Right kidney (tissue), 1 donor: ENCODE data around the gene CEP43.

Experiments
- DNase-seq: peaks from one replicate; pipeline ENCODE4 v3.0.0-alpha.2; 2016

CEP43 gene

DNA sequence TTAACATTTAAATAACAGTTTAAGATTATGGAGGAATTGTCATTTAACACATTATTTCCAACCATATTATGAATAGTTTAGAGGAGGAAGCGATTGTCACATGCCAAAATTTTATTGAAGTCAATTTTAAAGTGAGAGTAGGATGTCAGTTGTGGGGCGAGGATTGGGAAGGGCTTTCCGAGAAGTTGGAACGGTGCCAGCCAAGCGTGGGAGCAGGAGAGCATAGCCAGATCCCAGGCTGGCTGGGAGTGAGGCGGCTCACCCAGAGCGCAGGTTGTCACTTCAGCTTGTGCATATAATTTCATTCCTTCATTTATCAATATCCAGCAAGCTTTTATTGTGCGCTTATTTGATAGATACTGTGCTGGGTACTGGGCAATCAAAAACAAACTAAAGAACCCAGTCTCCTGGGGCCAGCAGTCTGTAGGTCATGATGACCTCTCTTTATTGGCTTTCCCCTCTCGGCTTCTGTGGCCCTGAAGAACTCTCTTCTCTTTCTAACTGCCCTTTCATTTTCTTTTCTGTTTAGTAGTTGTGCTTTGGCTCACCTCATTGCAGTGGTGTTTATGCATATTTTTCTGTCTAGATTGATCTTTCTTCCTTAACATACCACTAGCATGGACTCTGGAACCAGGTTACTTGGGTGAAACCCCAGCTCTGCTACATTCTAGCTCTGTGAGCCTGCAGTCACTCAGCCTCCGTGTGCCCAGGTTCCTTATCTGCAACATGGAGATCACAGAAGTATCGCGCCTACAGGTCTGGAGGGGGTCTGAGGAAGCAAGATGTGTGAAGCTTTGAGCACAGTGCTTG, 6.4 kb downstream of the CEP43 start:
- no peak for DNase-seq

GRCh38 chr6:167007985-167008384, 8.8 kb downstream of the CEP43 start:
- DNase-seq = no peak

- no peak for DNase-seq
These were observed 13.9 kb downstream of the CEP43 start for GRCh38 chr6:167013067-167013466.

- no peak for DNase-seq
These were observed 14.7 kb downstream of the CEP43 start for GRCh38 chr6:167013946-167014345.

DNA sequence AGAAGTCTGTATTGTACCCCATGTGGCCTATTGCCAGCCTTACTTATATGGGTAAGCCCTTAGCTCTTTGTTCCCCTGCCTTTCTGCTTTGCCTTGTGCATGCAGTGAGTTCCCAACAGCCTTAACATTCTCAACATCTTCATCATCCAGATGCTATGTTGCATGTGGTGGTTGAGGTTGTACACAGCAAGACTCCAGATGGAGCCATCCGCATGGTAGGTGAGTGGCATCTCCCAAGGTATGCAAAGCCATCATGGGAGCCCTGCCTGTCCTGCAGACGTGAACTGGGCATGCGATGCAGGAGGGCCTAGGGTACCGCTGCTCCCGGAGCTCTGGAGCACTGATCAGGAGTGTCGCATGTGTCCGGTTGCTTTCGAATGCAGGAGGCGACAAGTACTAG, 16.1 kb downstream of the CEP43 start:
- no peak for DNase-seq

GRCh38 chr6:167020206-167020605, 21.0 kb downstream of the CEP43 start:
- DNase-seq = no peak

GRCh38 chr6:167027308-167027707, 28.1 kb downstream of the CEP43 start:
- no peak for DNase-seq

DNA sequence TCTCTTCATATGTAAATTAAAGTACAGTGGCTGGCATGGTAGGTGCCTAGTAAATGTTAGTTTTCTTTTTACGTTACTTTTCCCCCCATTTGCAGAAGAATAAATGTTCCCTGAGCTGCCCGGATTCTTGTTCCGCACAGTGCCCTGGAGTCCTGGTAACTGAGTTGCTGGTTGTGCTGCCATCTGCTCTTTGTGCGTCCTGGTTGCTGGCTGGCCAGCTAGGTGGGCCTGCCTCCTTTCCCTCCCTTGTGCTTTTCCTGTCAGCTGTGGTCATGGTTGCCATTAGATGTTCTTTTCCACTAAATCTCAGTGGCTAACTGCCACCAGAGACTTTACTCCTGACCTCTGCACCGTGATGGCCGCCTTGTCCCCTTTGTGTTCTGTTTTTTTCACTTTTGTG, 28.6 kb downstream of the CEP43 start:
- DNase-seq = no peak

GRCh38 chr6:167030222-167031072, 31.2 kb downstream of the CEP43 start:
- no peak for DNase-seq

DNA sequence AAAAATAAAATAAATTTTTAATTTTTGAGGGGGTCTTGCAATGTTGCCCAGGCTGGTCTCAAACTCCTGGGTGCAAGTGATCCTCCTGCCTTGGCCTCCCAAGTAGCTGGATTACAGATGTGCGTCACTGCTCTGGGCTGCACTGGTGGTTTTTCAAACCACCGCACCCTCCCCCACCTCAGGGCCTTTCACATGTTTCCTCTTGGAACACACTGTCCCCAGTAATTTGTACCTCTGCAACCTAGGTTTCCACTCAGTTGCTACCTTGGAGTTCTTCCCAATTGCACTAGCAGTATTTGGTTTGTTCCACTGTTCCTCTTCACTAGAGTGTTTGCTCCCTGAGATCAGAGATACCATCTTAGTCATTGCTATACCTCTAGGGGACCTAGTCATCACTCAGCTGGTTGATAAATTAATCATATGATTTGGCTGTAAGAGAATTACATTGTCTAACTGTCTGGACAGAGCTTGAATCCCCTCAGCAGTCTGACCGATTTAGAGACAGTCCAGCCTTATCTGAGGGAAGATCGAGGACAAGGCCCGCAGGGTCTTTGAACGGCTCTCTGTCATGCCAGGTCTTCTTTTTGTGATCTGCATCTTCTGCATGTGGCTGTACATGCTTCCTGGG, 32.0 kb downstream of the CEP43 start:
- no peak for DNase-seq

DNA sequence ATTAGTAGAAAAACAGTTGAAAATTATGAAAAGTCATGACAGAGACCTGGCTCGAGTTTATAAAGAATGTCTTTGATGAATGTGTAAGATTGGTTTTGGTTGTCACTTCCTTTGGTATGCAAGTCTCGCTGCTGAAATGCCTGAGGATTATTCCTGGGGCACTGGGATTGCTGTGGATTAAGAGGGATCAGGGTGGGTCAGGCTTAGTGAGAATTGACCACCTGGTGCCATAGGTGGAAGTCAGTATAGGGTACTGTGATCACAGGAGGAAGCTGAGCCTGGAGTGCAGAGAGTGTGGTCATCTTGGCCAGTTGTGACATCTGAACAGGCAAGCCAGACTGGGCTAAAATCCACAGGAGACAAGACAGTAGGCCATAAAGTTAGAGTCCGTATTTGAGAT, 34.9 kb downstream of the CEP43 start:
- no peak for DNase-seq

GRCh38 chr6:167037762-167038161, 38.6 kb downstream of the CEP43 start:
- no peak for DNase-seq

DNA sequence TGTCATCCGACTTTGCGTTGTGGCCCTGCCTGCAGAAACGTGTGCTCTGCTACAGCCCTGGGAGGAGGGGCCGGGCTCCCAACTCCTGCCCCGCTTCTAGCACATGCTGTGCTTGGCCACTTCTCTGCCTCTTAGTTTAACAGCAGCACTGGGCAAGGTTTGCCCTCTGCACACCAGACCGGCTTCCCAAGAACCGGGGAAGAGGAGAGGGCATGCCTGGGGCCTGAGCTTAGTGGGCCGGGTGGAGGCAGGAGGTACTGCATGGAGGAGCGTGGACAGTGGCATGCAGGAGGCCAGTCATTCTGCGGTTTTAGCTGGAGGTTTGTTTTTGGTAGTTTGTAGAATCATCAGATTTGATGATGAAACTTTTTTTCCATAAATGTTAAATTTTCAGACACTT, 45.5 kb downstream of the CEP43 start:
- no peak for DNase-seq

DNA sequence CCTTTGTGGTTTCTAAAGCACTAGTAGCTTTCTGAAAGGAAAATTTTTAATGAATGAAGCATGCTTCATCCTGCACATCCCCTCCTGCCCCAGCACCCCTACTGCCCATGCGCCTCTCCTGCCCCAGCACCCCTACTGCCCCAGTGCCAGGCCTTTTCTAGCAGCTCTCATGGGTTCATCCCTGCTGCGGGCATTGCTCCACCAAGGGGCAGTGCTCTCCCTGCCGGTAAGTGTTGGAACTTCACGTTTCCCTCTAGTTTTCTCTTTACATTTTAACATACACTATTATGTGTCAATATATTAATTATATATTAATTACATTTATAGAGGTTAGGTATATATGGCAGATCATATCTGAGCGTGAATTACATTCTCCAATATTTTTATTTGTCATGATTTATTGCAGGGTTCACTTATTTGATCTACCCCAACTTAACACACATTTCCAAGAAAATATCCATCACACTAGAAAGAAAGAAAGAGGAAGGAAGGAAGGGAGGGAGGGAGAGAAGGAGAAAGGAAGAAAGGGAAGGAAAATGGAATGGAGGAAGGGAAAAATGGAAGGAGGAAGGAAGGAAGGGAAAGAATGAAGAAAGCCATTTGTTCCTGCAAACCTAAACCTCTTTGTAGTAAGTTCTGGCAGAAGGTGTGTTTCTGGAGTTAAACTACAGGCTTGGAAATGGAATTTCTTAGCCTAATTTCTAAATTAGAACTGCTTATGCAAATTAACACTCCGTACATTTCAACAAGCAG, 46.8 kb downstream of the CEP43 start:
- no peak for DNase-seq

DNA sequence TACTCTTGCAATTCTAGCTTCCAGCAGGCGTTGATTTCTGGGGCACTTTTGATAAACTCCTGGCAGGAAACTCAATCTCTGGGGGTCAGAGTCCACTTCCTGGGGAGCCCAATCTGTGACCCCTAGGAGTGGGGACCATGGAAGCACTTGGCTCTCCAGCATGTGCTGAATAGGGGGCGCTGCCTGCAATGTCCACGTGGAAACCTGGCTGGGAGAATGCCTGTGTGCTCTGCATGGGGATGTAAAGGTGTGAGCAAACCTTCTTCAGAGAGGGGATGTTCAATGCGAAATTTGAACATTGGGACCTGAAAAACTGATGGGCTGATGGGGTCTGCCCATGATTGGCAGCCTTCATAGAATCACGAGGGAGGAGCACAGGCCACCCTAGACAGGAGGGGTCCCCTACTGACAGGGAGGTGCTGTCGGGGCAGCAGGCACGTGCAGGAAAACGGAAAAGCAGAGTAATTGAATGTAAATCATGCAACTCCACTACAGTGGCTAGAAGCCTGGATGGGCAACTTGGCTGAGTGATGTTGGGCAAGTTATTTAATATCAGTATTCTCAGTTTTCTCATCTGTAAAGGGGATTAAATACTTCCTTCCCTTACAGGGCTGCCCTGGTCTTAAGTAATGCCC, 47.8 kb downstream of the CEP43 start:
- DNase-seq = no peak

- DNase-seq = no peak
These were observed 48.4 kb downstream of the CEP43 start for GRCh38 chr6:167047554-167047953.
